AG04450 (cell line): Measurements from ENCODE around the gene AUTS2. TPM values are rescaled to one million over a fixed set of nuclear protein-coding genes. Genes with fewer than 3 reads are reported as not detected.

ENCODE experiments used
- CTCF ChIA-PET: fragments of 300-600, 350-600 bp; formaldehyde crosslinking; extraction: SDS; loops from one replicate; lab custom pipeline; 2022; ENCODE audit warnings: antibody characterized with exemption, inconsistent platforms; lab: Charles Lee
- POLR2A ChIA-PET: fragments of 350-600 bp; formaldehyde crosslinking; extraction: SDS; loops from one replicate; lab custom pipeline; 2021; ENCODE audit warnings: antibody characterized with exemption, inconsistent platforms; lab: Yijun Ruan, JAX
- DNase-seq: peaks from one replicate; pipeline ENCODE4 v3.0.0-alpha.2; 2011; ENCODE audit warnings: low read depth, low spot score
- H3K27ac ChIP-seq: one replicate; pipeline ENCODE4 v1.5.1; 2012; ENCODE audit warnings: low read depth, low read length, control low read depth
- H3K27me3 ChIP-seq: one replicate; pipeline ENCODE4 v1.6.0; 2012; ENCODE audit warnings: low read length; ENCODE audit not compliant: control insufficient read depth, insufficient read depth
- H3K4me3 ChIP-seq: 2 replicates; pipeline ENCODE4 v1.5.1; 2011; ENCODE audit warnings: mild to moderate bottlenecking, low read depth, low read length, control low read depth
- H3K9me3 ChIP-seq: 2 replicates; pipeline ENCODE4 v1.5.1; 2012; ENCODE audit warnings: low read length; ENCODE audit not compliant: control insufficient read depth, insufficient read depth
- polyA plus RNA-seq: library from polyadenylated mRNA; depleted of rRNA; stranded (reverse); fragments of >200 nt; gene quantifications from 2 replicates; pipeline ENCODE4 v1.2.3, GENCODE V29; 2011
- TF ChIP-seq, protein P1 (sequence below): IDR thresholded peaks from 2 replicates; pipeline ENCODE4 v1.5.1; 2011; ENCODE audit warnings: low read depth, low read length, control low read depth, inconsistent platforms

AUTS2 gene
- polyA plus RNA-seq, 1 experiment, result 1.5 TPM

- DNase-seq, result no peak
- Histone ChIP-seq H3K27ac (no peak overlapping the region), H3K4me3 (no peak overlapping the region), H3K9me3 (no peaks in the 10 kb centered on the region), H3K27me3 (no peaks in the 10 kb centered on the region)
- TF ChIP-seq, protein P1, sequence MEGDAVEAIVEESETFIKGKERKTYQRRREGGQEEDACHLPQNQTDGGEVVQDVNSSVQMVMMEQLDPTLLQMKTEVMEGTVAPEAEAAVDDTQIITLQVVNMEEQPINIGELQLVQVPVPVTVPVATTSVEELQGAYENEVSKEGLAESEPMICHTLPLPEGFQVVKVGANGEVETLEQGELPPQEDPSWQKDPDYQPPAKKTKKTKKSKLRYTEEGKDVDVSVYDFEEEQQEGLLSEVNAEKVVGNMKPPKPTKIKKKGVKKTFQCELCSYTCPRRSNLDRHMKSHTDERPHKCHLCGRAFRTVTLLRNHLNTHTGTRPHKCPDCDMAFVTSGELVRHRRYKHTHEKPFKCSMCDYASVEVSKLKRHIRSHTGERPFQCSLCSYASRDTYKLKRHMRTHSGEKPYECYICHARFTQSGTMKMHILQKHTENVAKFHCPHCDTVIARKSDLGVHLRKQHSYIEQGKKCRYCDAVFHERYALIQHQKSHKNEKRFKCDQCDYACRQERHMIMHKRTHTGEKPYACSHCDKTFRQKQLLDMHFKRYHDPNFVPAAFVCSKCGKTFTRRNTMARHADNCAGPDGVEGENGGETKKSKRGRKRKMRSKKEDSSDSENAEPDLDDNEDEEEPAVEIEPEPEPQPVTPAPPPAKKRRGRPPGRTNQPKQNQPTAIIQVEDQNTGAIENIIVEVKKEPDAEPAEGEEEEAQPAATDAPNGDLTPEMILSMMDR, result no peak
- CTCF ChIA-PET, result no interaction called here
- POLR2A ChIA-PET, result no interaction called here
Observed at GRCh38 chr7:70393956-70394355, 795.7 kb downstream of the AUTS2 start.

- DNase-seq, result no peak
- TF ChIP-seq, protein P1, result no peak
- H3K9me3 ChIP-seq, result no peaks in the 10 kb centered on the region
- no peaks in the 10 kb centered on the region for H3K27me3 ChIP-seq
- H3K4me3 ChIP-seq, result no peak overlapping the region
- ChIA-PET POLR2A (no interaction called here), CTCF (no interaction called here)
- H3K27ac ChIP-seq, result no peak overlapping the region
Observed at GRCh38 chr7:70400829-70401380, 802.6 kb downstream of the AUTS2 start.

GRCh38 chr7:70402069-70402468, 803.8 kb downstream of the AUTS2 start:
- no peak for DNase-seq
- ChIA-PET POLR2A (no interaction called here), CTCF (no interaction called here)
- no peak overlapping the region for H3K27ac ChIP-seq
- TF ChIP-seq, protein P1, result no peak
- H3K4me3 ChIP-seq, result no peak overlapping the region
- no peaks in the 10 kb centered on the region for H3K9me3 ChIP-seq
- no peaks in the 10 kb centered on the region for H3K27me3 ChIP-seq

DNA sequence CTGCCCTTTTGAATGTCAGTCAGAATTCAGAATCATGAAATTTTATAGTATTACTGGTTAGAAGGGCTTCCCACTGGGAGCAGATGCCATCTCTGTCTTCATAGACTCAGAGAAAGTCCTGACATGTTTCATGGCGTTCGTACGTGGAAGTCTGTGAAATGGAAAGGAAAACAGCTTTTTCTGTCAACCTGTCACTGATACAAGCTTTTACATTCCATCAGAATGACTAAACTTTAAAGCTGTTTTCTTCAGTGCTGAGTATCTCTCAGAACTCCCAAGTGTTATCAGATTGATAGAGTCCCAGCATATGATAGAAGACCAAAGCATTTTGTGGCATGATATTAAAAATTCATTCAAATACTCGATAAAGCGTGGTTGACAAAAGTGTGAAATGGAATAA, 807.0 kb downstream of the AUTS2 start:
- ChIA-PET CTCF (no interaction called here), POLR2A (no interaction called here)
- H3K4me3 ChIP-seq, result no peak overlapping the region
- H3K27ac ChIP-seq, result no peak overlapping the region
- DNase-seq, result no peak
- no peaks in the 10 kb centered on the region for H3K9me3 ChIP-seq
- no peaks in the 10 kb centered on the region for H3K27me3 ChIP-seq
- TF ChIP-seq, protein P1, result no peak

DNA sequence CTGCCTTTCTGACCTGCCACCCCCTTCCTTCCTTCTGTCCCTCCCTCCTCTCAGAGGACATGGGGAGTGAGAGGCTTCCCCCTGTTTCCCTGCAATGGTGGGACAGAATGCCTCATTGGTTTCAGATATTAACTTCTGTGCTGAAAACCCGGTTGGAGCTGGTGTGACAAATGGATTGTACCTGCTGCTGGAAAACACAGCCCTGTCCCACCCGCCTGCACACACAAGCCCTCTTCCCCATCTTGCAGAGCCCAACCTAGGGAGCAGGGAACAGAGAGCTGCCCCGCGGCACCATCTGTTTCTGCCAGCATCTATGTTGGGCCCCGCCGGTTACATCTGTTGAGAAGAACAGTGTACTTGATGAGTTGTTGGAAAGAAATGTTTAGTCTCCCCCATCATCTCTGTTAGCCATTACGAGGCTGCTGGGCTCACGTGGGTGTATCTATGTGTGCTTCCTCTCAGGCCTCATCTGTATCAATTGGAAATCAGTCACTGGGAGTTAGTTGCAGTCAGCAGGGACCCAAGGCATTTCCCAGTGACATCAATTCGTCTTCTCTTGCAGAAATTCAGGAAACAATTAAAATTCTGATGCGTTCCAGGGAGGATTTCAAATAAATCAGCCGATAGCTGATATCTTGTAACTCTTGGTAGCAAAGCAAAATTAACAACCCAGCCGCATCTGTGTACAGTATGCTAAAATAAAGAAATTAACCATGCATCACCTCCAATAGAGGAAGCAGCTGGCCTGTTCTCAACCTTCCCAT, 808.1 kb downstream of the AUTS2 start:
- H3K4me3 ChIP-seq, result no peak overlapping the region
- POLR2A ChIA-PET, result no interaction called here
- H3K27ac ChIP-seq, result no peak overlapping the region
- no peaks in the 10 kb centered on the region for H3K9me3 ChIP-seq
- CTCF ChIA-PET, result no interaction called here
- TF ChIP-seq, protein P1, result no peak
- no peaks in the 10 kb centered on the region for H3K27me3 ChIP-seq
- DNase-seq, result no peak
